GM19351 (cell line): ENCODE measurements around the gene CCNDBP1.
"Not testable (repeated sequence)": the region's sequence is repeated elsewhere in the genome, so short reads cannot be mapped to it uniquely, and the experiment has no call there.

Experiments
- ATAC-seq: cut with Tn5 transposase; IDR thresholded peaks from one replicate; pipeline ENCODE4 v1.9.1; 2021; ENCODE audit warnings: mild to moderate bottlenecking, moderate library complexity; ENCODE audit not compliant: unreplicated experiment

CCNDBP1 gene, protein sequence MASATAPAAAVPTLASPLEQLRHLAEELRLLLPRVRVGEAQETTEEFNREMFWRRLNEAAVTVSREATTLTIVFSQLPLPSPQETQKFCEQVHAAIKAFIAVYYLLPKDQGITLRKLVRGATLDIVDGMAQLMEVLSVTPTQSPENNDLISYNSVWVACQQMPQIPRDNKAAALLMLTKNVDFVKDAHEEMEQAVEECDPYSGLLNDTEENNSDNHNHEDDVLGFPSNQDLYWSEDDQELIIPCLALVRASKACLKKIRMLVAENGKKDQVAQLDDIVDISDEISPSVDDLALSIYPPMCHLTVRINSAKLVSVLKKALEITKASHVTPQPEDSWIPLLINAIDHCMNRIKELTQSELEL

GRCh38 chr15:43185157-43186002 lies at the start of gene CCNDBP1:
CCNDBP1 (plus strand) TSS chr15:43185403; CDS start chr15:43185499, 96 bp downstream.
- ATAC-seq, result peak; percentile 95

DNA sequence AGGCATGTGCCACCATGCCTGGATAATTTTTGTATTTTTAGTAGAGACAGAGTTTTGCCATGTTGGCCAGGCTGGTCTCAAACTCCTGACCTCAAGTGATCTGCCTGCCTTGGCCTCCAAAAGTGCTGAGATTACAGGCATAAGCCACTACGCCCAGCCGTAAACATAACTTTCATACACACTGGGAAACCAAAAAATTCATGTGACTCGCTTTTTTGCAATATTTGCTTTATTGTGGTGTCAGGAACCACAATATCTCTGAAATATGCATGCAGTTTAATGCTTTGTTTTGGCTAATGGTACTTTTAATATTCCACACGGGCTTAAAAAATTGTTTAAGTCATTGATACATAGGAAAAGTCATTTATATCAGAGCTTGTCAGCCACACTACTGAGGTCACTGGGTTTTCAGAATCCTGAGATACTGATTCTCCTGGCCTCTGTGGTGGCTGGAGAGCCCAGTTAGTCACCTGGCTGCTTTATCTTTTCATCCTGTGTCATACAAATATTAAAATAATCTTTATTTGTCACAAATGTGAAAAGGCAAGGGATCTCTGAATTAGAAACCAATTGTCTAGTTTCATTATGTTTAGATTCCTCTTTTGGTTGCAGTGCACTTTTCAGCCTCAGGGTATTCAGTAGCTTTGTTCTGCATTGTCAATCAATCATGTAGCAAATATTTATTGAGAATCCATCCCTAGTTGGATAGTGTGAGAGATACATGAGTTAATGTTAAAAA lies 41.8 kb upstream of the CCNDBP1 start:
- ATAC-seq, result no peak

DNA sequence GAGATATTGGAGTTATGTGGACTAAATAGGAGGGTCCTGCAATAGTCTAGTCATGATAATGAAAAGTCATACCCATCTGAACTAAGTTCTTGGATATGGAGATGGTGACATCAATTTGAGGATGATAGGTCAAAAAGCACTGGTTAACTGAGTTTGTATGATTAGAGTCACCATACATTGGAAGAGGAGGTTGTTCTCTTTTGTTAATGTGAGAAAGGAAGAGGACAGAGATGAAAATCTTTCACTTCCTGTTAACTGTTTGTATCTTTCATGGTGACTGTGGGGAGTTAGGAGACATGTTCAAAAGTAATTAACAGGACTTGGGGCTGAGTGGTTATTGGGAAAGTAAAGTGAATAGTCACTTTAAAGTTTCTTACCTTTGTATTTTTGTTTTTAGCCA lies 40.7 kb upstream of the CCNDBP1 start:
- no peak for ATAC-seq

DNA sequence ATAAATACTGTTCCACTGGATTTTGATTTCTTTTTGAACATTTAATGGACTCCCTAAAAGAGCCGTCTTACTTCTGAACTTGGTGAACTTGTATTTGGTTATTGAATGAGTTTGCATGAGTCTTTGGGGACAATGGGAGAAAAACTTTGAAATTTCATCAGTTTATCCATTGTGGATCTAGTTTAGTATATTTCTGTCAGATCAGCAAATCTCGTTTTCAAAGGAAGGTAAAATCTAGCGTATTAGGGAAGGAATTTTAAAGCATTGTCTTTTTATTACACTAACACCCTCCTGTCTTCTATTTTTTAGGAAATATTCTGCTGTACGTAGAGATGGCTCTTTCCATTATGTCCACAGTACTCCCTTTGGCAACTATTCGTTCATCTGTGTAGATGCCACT lies 39.0 kb upstream of the CCNDBP1 start:
- no peak for ATAC-seq

DNA sequence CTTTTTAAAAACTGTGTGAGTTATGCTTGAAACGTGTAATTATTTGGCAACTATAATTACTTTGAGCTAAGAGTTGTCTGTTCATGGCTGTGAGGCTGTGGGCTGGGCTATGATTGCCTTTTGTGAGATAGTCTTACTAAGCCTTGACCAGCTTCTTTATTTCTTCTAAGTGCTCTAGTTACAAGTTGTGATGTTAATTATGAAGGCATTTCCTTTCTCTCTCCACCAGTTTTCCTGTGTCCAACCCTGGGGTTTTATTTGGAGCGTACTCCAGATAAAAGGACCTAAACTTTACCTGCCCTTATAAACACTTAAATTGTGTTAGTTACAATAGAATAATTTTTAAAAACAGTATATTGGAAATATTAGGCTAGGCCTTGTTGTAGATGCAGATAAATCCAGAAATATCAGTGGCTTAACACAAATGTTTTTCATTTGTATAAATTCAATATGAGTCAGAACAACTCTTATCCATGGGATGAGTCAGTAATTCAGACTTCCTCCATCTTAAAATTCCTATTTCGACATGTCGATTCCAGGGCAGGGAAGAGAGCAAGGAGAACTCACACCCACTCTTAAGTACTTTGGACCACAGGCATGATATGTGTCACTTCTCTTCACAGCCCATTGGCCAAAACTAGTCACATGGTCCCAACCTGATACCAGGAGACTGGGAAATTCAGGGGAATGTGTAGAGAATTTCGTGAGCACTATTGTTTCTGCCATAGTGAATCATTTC lies 34.8 kb upstream of the CCNDBP1 start:
- no peak for ATAC-seq

DNA sequence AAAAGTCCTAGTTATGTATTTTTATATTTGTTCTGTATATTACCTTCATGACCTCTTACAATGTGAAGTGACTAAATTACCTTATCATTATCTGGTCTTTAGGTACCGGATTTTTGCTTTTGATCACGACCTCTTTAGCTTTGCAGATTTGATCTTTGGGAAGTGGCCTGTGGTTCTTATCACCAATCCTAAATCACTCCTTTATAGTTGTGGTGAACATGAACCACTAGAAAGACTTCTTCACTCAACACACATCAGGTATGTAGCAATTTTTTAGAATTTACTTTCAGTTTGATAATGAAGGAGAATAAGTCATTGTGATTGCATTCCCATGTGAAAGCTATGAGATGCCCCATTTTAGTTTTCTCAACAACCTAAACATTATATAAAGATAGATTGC lies 33.5 kb upstream of the CCNDBP1 start:
- no peak for ATAC-seq

GRCh38 chr15:43153269-43153668 lies 31.9 kb upstream of the CCNDBP1 start:
- no peak for ATAC-seq

- ATAC-seq, result no peak
Measured at GRCh38 chr15:43165801-43166325, 19.3 kb upstream of the CCNDBP1 start.

DNA sequence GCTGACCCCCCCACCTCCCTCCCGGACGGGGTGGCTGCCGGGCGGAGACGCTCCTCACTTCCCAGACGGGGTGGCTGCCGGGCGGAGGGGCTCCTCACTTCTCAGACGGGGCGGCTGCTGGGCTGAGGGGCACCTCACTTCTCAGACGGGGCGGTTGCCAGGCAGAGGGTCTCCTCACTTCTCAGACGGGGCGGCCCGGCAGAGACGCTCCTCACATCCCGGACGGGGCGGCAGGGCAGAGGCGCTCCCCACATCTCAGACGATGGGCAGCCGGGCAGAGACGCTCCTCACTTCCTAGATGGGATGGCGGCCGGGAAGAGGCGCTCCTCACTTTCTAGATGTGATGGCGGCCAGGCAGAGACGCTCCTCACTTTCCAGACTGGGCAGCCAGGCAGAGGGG lies 17.9 kb upstream of the CCNDBP1 start:
- ATAC-seq, result not testable (repeated sequence)

DNA sequence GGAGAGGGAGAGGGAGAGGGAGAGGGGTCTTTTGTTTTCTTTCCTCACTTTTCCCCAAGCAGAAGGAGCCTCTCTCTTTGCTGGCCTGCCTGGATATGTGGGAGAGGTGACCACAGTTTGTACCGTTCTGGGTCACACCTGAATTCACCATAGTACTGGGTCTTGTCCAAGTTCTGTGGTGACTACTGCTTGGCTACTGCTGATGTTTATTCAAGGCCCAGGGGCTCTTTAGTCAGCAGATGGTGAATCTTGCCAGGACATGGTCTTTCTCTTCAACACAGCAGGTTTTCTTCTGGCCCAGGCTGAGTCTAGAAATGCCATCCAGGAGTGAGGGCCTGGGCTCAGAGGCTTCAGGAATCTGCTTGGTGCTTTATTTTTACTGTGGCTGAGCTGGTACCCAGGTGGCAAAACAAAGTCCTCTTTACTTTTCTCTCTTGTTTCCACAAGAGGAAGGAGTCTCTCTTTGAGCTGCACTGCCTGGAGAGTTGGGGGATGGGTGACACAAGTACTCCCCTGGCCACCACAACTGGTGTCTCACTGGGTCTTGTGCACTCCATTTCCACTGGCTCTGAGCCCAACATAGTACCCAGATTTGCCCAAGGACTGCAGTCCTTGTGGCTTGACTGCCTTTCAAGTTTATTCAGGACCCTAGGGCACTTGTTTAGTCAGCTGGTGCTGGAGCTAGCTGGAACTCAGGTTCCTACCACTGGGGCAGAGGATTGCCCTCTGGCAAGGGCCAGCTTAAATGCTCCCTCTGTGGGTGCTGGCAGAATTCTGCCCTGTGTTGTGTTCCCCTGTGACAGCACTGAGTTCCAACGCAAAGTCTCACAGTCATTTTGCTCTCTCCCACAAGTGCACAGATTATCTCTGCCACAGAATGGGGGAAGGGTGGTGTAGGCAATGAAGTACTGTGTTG lies 16.8 kb upstream of the CCNDBP1 start:
- no peak for ATAC-seq

- ATAC-seq, result no peak
Measured at GRCh38 chr15:43169888-43170287, 15.3 kb upstream of the CCNDBP1 start.

GRCh38 chr15:43175656-43176309 lies 9.4 kb upstream of the CCNDBP1 start:
- ATAC-seq, result not testable (repeated sequence)

DNA sequence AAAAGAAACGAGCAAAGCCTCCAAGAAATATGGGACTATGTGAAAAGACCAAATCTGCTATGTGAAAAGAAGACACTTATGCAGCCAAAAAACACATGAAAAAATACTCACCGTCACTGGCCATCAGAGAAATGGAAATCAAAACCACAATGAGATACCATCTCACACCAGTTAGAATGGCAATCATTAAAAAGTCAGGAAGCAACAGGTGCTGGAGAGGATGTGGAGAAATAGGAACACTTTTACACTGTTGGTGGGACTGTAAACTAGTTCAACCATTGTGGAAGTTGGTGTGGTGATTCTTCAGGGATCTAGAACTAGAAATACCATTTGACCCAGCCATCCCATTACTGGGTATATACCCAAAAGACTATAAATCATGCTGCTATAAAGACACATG lies 8.1 kb upstream of the CCNDBP1 start:
- ATAC-seq, result not testable (repeated sequence)

GRCh38 chr15:43183270-43183669 lies 1.9 kb upstream of the CCNDBP1 start:
- ATAC-seq, result no peak

DNA sequence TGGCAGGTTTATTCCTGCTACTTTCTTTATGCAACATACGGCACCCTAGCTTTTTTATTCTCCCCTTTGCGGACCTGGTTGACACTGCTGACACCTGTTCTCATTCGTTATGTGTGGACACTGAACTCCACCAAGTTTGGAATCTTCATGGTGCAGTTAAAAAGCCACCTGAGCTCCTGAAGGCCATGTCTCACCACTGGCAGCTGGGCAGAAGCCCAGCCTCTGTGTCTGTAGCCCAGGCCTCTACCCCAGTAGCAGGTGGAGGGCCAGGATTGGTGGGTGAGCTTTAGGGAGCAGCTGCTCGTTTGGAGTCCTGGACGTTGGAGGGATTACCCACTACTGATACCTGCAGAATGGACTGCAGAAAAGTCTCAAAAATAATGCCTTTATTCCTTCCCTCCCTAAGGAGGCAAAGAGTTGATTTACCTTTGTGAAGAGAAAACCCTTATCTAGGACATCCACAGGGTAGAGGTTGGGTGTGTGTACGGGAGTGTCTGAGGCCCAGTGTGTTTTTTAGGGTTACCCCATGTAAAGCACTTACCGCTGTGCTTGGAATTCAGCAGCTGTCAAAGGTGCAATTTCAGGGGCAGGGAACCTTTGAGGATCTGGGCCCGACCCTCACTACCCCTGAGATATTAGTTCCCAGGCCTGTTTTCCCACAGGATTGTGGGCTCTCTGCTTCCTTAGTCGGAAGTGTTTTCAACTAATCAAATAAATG lies 637 bp upstream of the CCNDBP1 start:
- no peak for ATAC-seq

DNA sequence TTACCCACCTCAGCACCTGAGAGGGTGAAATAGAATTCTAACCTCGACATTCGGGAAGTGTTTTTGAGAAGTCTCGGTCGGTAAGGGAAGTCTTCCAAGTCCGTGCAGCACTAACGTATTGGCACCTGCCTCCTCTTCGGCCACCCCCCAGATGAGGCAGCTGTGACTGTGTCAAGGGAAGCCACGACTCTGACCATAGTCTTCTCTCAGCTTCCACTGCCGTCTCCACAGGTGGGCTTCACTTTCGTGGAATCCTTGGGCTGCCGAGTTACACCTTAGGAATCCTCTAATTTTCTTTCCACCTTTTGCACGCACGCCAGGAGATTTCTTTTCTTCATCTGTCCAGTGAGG lies 775 bp downstream of the CCNDBP1 start:
- ATAC-seq, result peak; percentile 22

GRCh38 chr15:43187544-43188155 lies 2.4 kb downstream of the CCNDBP1 start:
- ATAC-seq, result no peak

GRCh38 chr15:43189296-43189695 lies 4.1 kb downstream of the CCNDBP1 start:
- ATAC-seq, result no peak
